NCI-H1930 (cell line): ENCODE measurements around the gene C9orf78.
A peak's percentile ranks its signal among the peaks of the same experiment; 100 is the strongest.
"Not testable (repeated sequence)": the region's sequence is repeated elsewhere in the genome, so short reads cannot be mapped to it uniquely, and the experiment has no call there.

Source experiments
- DNase-seq, 2 experiments: peaks; one replicate each; lab custom pipeline; 2025; lab: John Stamatoyannopoulos, UW

The C9orf78 gene

DNA sequence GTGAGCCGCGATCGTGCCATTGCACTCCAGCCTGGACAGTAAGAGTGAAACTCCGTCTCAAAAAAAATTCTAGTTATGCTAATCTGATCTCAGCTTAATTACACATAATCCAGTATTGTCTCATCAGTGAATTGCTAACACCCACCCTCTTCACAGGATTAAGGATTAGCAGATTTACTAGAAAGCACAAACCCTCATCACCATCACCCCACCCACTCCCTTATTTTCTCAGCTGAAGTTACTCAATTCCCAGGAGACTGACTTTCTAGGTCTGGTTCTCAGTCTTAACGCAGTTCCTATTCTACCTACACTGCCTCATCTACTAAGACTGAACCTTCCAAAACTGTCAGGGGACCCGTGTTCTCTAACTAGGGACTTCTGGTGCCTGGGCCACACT, 23.1 kb downstream of the C9orf78 start:
- DNase-seq = no peak

DNA sequence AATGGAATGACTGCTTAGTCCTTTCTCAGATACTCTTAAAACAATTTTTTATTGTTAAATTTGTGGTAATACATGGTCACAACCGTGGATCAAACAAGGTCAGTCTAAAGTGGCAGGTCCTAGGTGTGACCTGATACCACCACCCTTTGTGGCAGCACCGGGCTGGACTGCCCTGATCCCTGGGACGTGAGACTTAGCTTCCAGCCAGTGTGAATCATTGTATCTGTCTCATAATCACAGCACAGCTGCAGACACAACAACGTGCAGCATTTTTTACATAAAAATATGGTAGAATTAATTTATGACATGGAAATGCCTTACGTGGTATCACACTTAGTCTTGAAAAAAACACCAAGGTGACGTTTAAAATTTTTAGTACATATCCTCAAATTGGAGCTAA, 24.3 kb downstream of the C9orf78 start:
- DNase-seq = no peak

DNA sequence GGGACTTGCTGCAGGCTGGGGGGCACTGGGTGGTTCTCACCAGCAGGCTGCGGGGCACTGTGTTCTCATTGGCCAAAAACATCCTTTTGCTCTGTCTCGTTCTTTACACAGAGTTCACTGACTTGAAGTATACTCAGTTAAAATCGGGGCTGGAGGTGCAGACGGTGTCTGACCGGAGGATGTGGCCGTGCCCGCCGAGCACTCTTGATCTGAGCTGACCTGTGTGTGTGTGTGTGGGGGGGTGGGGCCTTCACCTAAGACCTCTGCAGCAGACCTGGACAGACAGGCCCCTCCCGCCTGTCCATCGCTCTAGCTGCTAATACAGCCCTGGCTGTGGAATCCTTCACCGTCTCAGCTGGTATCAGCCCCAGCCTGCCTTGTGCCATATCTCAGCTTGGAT, 25.0 kb downstream of the C9orf78 start:
- DNase-seq = no peak

DNA sequence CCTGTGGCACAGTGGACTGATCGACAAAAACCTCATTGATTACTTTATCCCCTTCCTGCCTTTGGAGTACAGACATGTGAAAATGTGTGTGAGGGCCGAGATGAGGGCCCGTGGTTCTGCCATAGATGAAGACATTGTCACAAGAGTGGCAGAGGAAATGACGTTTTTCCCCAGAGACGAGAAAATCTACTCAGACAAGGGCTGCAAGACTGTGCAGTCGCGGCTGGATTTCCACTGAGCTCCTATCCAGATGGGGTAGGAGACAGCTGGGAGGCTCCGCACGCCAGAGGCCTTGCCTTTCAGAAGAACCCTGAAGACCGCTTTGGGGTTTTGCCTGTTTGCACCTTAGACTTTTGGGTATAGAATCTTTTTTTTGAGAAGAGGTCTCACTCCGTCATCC, 25.7 kb downstream of the C9orf78 start:
- DNase-seq = no peak

DNA sequence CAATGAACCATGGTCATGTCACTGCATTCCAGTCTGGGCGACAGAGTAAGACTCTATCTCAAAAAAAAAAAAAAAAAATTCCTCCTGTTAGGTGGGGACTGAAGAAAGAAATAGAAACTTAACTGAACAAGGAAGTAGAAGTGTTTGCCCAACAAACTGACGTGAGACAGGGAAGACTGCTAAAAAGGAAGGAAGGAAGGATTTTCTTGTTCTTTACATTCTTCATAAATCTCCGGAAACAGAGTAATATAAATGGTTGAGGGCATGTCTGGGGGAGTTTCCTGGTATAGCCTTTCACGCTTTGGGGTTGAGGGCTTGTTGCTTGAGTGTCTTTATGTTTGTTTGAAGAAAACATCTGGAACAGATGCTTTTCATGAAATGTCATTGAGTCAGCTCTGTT, 29.0 kb downstream of the C9orf78 start:
- no peak for DNase-seq

DNA sequence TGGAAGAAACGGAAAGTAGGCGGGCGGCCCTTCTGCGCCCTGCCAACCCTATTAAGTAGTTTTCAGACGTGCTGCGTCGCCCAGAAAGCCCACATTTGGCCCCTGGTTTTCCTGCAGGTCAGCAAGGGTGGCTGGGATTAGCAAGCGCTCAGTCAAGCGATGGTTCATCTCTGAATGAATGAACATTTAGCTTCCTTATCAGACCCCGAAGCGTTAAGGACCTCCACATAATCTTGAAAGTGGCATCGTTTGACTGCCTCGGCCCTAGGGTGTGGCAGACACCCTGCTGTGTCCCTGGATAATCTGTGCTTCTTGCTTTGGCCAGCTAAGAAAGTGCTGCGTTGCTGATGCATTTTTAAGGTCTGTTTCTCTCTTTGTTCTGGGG, 31.4 kb downstream of the C9orf78 start:
- no peak for DNase-seq

DNA sequence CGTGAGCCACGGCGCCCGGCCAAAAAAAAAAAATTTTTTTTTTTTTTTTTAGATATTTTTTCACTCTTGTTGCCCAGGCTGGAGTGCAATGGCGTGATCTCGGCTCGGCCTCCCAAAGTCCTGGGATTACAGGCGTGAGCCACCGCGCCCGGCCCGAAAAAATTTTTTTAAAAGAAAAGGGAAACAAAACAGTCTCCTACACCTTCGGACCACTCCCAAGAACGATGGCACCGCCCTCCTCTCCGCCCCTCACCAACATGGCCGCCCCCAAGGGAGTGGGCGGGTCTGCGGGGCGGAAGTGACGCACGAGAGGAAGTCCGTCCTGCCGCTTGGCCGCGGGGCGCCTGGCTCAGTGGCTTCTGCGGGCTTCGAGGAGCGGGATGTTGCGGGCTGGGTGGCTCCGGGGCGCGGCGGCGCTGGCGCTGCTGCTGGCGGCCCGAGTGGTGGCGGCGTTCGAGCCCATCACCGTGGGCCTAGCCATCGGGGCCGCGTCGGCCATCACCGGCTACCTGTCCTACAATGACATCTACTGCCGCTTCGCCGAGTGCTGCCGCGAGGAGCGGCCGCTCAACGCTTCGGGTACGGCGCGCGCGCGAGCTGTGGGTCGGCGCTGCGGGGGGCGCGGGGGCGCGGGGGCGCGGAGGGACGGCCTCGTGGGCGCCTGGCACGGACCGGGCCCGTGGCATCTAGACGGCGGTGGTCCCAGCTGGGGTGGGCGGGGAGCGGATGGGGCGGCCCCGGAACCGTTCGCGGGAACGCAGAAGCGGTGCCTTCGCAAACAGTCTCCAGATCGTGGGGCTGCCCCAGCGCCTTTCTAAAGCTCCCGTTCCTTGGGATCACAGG, 32.0 kb downstream of the C9orf78 start, which contains the start of gene TOR1B:
Gene TOR1B, plus strand, starts transcription at position 352 of the 843 bp plus-strand sequence. Its CDS starts 29 bp downstream, at position 381.
- peak; percentile 88 to 93 for DNase-seq

DNA sequence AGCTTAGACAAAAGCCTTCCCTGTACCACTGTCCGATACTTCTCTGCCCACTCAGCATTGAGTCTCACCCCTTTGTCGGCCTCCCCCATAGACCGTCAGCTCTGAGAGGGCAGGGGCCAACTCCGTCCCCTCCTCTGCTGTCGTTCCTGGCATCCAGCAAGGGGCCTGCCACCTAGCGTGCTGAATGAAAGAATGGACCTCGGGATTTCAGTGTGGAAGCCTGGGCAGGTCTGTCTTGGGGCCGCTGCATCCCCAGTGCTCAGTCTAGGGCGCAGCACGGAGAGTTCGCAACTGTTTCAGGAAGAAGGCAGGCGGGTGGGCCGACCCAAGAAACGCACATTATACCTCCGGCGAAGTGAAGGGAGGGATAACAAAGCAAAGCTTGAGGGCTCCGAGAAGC, 33.6 kb downstream of the C9orf78 start:
- DNase-seq = no peak

DNA sequence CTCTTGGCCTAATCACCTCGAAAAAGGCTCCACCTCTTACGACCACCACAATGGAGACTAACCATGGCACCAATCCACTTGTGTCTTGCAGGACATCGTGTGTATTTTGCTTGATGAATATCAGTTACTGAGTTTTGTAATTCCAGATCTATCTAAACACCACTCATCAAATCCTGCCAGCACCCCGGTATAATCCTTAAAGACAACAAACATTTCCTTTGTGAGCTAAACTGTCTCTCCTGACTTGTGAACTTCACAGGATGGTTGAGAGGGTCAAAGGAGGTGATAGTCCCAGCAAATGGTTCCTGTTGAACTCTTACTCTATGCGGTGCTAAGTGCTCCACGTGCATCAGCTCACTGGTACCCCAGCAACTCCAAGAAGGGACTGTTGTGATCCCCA, 36.1 kb downstream of the C9orf78 start:
- no peak for DNase-seq

DNA sequence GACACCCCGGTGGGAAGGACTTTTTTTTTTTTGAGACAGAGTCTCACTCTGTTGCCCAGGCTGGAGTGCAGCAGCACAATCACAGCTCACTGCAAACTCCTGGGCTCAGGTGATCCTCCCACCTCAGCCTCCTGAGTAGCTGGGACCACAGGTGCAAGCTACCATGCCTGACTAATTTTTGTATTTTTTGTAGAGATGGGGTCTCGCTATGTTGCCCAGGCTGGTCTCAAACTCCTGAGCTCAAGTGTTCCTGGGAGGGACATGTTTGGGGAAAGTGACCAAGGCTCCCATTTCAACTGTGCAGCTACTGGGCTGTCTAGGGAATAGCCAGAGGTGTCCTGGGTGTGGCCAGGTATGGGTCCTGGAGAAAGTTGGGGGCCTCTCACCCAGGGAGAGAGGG, 39.0 kb downstream of the C9orf78 start:
- DNase-seq = not testable (repeated sequence)

DNA sequence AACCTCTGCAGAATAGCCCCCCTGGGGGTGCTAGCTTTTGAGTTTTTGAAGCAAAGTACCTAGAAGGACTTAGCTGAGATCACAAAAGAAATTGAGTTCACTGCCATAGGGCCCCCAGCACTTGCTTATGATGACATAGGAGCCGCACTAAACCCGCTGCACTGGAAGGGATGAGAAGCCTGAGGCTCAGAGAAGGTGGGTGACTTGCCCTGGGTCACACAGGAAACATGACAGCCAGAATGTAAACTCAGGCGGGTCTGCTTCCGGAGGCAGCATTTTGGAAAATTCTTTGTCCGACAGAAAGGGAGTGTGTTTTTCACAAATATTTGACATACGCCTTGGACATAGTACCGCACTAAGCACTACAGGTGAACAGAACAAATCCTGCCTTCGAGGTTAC, 40.5 kb downstream of the C9orf78 start:
- DNase-seq = no peak

DNA sequence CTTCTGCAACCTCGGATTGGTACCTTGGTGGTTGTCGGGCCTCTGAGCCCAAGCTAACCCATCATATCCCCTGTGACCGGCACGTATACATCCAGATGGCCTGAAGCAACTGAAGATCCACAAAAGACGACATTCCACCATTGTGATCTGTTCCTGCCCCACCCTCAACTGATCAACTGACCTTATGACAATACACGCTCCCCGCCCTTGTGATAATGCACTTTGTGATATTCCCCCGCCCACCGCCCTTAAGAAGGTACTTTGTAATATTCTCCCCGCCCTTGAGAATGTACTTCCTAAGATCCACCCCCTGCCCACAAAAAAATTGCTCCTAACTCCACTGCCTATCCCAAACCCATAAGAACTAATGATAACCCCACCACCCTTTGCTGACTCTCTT, 48.6 kb downstream of the C9orf78 start:
- no peak for DNase-seq

DNA sequence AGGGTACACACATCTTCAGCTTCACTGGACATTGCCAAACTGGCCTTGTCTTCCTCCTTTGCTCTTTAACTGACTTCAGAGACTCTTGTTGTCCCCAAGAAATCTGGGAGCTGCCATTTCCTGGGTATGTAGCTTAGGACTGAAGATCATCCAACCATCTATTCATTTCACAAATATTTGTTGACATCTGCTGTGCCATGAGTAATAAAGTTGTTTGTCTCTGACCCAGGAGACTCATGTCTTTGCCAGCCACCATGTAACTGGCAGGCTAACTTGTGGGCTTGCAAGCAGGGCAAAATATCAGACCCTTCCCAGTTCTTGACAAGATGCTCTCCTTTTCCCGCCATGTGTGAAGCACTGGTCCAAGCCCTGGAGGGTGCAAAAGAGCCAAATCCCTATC, 49.2 kb downstream of the C9orf78 start:
- DNase-seq = no peak

DNA sequence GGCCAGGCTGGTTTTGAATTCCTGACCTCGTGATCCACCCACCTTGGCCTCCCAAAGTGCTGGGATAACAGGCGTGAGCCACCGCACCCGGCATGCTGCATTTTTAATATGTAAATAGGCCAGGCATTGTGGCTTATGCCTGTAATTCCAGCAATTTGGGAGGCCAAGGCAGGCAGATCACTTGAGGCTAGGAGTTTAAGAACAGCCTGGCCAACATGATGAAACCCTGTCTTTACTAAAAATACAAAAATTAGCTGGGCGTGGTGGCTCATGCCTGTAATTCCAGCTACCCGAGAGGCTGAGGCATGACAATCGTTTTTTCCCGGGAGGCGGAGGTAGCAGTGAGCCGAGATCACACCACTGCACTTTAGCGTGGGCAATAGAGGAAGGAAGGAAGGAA, 50.1 kb downstream of the C9orf78 start:
- not testable (repeated sequence) for DNase-seq

DNA sequence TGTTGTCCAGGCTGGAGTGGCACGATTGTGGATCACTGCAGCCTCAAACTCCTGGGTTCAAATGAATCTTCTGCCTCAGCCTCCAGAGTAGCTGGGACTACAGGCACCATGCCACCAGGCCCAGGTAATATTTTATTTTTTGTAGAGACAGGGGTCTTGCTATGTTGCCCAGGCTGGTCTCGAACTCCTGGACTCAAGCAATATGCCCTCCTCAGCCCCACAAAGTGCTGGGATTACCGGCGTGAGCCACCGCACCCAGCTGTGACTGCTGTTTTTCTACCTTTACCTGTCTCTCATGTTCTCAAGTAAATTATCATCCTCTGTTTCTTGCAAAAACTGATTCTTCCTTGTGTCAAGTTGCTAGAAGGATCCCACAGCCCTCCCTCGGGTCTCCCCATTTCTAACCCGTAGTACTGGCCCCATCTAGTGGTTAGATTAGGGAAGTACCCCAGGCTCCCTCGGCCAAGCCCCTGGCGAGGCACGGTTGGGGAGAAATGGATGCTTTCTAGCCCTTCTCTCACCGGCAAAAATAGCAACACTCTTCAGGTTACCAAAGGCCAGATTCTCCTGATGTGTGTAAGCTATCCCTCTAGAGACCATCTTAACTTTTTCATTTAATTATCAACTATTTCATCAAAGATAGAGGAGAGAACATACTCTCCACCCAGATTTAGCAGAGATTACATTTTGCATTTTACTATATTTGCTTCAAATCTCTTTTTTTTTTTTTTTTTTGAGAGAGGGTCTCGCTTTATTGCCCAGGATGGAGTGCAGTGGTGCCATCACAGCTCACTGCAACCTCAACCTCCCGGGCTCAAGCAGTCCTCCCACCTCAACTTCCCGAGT, 51.3 kb downstream of the C9orf78 start:
- peak in 1 of 2 experiments; percentile 58 for DNase-seq

DNA sequence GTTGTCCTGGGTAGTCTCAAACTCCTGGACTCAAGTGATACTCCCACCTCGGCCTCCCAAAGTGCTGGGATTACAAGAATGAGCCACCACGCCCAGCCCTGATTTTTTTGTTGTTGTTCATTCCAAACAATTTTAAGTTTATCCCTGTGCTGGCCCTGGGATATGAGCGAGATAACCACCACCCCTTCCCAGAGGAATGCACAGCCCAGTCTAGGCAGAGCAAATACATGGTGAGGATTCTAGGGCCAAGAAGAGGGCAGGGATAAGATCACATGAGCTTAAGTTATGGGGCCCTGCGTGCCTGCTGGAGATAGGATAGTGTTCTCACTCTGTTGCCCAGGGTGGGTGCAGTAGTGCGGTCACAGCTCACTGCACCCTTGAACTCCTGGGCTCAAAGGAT, 53.1 kb downstream of the C9orf78 start:
- no peak for DNase-seq

DNA sequence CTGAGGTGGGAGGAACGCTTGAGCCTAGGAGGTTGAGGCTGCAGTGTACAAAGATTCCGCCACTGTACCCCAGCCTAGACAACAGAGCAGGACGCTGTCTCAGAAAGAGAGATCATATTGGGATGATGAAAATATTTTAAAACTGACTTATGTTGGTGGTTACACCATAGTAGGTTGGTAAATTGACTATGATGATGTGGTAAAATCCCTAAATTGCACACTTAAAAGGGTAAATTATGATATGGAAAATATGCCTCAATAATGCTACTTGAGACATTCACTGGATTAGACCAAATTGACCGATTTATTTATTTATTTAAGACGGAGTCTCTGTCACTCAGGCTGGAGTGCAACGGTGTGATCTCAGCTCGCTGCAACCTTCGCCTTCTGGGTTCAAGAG, 53.9 kb downstream of the C9orf78 start:
- no peak for DNase-seq

DNA sequence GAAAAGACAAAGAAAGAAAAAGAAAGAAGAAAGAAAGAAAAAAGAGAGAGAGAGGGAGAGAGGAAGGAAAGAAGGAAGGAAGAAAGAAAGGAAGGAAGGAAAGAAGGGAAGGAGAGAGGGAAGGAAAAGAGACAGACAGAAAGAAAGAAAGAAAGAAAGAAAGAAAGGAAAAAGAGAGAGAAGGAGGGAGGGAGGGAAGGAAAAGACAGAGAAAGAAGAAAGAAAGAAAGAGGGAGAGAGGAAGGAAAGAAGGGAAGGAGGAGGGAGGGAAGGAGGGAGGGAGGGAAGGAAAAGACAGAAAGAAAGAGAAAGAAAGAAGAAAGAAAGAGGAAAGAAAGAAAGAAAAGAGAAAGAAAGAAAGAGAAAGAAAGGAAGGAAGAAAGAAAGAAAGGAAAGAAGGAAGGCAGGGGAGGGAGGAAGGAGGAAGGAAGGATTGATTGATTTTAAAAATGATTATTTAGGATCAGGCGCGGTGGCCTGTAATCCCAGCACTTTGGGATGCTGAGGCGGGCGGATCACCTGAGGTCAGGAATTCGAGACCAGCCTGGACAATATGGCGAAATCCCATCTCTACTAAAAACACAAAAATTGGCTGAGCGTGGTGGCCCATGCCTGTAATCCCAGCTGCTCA, 55.4 kb downstream of the C9orf78 start:
- no peak for DNase-seq

DNA sequence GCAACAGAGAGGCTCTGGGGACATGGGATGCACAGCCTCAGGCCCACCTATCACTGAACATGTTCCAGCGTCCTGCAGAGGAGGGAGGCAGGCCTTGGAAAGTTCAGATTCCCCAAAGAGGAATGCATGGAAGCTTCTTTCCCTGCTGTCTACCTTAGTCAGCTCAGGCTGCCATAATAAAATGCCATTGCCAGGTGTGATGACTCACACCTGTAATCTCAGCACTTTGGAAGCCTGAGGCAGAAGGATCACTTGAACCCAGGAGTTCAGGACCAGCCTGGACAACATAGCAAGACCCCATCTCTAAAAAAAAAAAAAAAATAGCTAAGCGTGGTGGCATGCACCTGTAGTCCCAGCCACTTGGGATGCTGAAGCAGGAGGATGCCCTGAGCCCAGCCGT, 56.6 kb downstream of the C9orf78 start:
- DNase-seq = no peak

DNA sequence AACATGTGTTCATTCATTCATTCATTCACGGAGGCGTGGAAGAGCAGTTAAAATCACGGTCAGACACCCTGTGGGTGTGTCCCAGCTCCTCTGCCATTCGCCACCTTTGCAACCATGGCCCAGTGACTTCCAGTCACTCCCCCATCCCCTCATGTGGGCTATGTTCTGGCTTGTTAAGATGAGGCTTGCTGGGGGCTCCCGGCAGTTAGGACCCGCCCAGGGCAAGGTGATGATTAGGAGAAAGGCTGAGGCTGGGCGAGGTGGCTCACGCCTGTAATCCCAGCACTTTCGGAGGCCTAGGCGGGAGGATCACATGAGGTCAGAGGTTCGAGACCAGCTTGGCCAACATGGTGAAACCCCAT, 57.3 kb downstream of the C9orf78 start:
- no peak for DNase-seq
